NB4 (cell line): ENCODE data around the gene RIPOR1.
A peak's percentile ranks its signal among the peaks of the same experiment; 100 is the strongest.
"Not testable (repeated sequence)": the region's sequence is repeated elsewhere in the genome, so short reads cannot be mapped to it uniquely, and the experiment has no call there.

Source experiments
- DNase-seq: peaks from one replicate; pipeline ENCODE4 v3.0.0; 2010; ENCODE audit warnings: low read depth
- H3K4me3 ChIP-seq: one replicate; pipeline ENCODE4 v1.5.1; 2011; ENCODE audit warnings: mild to moderate bottlenecking, low read depth, low read length, moderate library complexity
- CTCF ChIP-seq: IDR thresholded peaks from one replicate; pipeline ENCODE4 v1.5.1; 2012; ENCODE audit warnings: low read depth, low read length
- MAX ChIP-seq: IDR thresholded peaks from 2 replicates; pipeline ENCODE4 v1.6.1; 2011; ENCODE audit warnings: low read depth, low read length
- MYC ChIP-seq: IDR thresholded peaks from 2 replicates; pipeline ENCODE4 v1.6.1; 2011; ENCODE audit warnings: low read depth, low read length
- POLR2A ChIP-seq: IDR thresholded peaks from 2 replicates; pipeline ENCODE4 v1.6.1; 2011; ENCODE audit warnings: mild to moderate bottlenecking; ENCODE audit not compliant: insufficient read length; ENCODE audit errors: extremely low read depth

RIPOR1 gene

GRCh38 chr16:67531247-67531646 lies 2.6 kb downstream of the RIPOR1 start:
- H3K4me3 ChIP-seq, result no peak overlapping the region
- DNase-seq, result peak; percentile 61
- TF ChIP-seq POLR2A (no peak), CTCF (no peak), MYC (no peak), MAX (no peak)

GRCh38 chr16:67533024-67533560 lies 4.5 kb downstream of the RIPOR1 start:
- TF ChIP-seq MYC, result no peak
- TF ChIP-seq MAX, result no peak
- TF ChIP-seq CTCF, result no peak
- TF ChIP-seq POLR2A, result no peak
- DNase-seq, result no peak
- no peak overlapping the region for H3K4me3 ChIP-seq

- H3K4me3 ChIP-seq, DNase-seq: not testable (repeated sequence)
Observed at GRCh38 chr16:67533987-67534386, 5.4 kb downstream of the RIPOR1 start.

- DNase-seq, result no peak
- no peak for TF ChIP-seq MAX
- no peak for TF ChIP-seq CTCF
- no peak for TF ChIP-seq MYC
- no peak for TF ChIP-seq POLR2A
- H3K4me3 ChIP-seq, result no peak overlapping the region
Observed at GRCh38 chr16:67534431-67534830, 5.8 kb downstream of the RIPOR1 start.

- no peak for DNase-seq
Observed at GRCh38 chr16:67535201-67535600, 6.6 kb downstream of the RIPOR1 start.

GRCh38 chr16:67537270-67537635 lies 8.6 kb downstream of the RIPOR1 start:
- TF ChIP-seq POLR2A, result no peak
- no peak for TF ChIP-seq MYC
- TF ChIP-seq CTCF, result no peak
- TF ChIP-seq MAX, result no peak
- DNase-seq, result no peak
- H3K4me3 ChIP-seq, result peak overlapping the region; percentile 30

More at GRCh38 chr16:67535201-67535600, 6.6 kb downstream of the RIPOR1 start:
- no peak overlapping the region for H3K4me3 ChIP-seq
- TF ChIP-seq CTCF (no peak), POLR2A (no peak), MAX (no peak), MYC (no peak)
